HG03196 (cell line): ENCODE data around the gene TBX20.

ENCODE experiments used
- ATAC-seq: cut with Tn5 transposase; IDR thresholded peaks from one replicate; pipeline ENCODE4 v1.9.1; 2021; ENCODE audit not compliant: unreplicated experiment

The TBX20 gene

GRCh38 chr7:35253710-35254495, at the start of gene TBX20:
Gene TBX20, minus strand, starts transcription at chr7:35254100. Its CDS starts 480 bp downstream, at chr7:35253620.
- ATAC-seq = no peak

GRCh38 chr7:35289376-35289775, 35.5 kb upstream of the TBX20 start:
- ATAC-seq = no peak

GRCh38 chr7:35286986-35287385, 33.1 kb upstream of the TBX20 start:
- ATAC-seq = no peak

- ATAC-seq = no peak
These were observed 32.5 kb upstream of the TBX20 start for GRCh38 chr7:35286422-35286821.

- ATAC-seq = no peak
These were observed 31.9 kb upstream of the TBX20 start for GRCh38 chr7:35285799-35286198.

- ATAC-seq = no peak
These were observed 27.0 kb upstream of the TBX20 start for GRCh38 chr7:35280902-35281301.

- no peak for ATAC-seq
These were observed 23.5 kb upstream of the TBX20 start for GRCh38 chr7:35277359-35277758.

- ATAC-seq = no peak
These were observed 18.3 kb upstream of the TBX20 start for GRCh38 chr7:35272246-35272645.

GRCh38 chr7:35268953-35269352, 15.1 kb upstream of the TBX20 start:
- ATAC-seq = no peak

- ATAC-seq = no peak
These were observed 13.5 kb upstream of the TBX20 start for GRCh38 chr7:35267411-35267810.

GRCh38 chr7:35263396-35263795, 9.5 kb upstream of the TBX20 start:
- no peak for ATAC-seq

- no peak for ATAC-seq
These were observed 7.8 kb upstream of the TBX20 start for GRCh38 chr7:35261476-35262285.

GRCh38 chr7:35261041-35261440, 7.1 kb upstream of the TBX20 start:
- ATAC-seq = no peak

GRCh38 chr7:35260246-35260645, 6.3 kb upstream of the TBX20 start:
- ATAC-seq = no peak

GRCh38 chr7:35259523-35259908, 5.6 kb upstream of the TBX20 start:
- ATAC-seq = no peak

GRCh38 chr7:35258868-35259522, 5.1 kb upstream of the TBX20 start:
- ATAC-seq = no peak

GRCh38 chr7:35258125-35258867, 4.4 kb upstream of the TBX20 start:
- ATAC-seq = no peak

- no peak for ATAC-seq
These were observed 3.6 kb upstream of the TBX20 start for GRCh38 chr7:35257251-35258124.

GRCh38 chr7:35256256-35257175, 2.6 kb upstream of the TBX20 start:
- no peak for ATAC-seq
